Right lobe of liver (tissue), 6 donors: Measurements from ENCODE around the gene TFCP2L1. TPM values are rescaled to one million over a fixed set of nuclear protein-coding genes. Genes with fewer than 3 reads are reported as not detected.

ENCODE experiments used
- ATAC-seq, 4 donors: fragments of 200-7000 bp; cut with Tn5 transposase; one replicate each; pipeline ENCODE4 v1.9.1; 2020; ENCODE audit warnings: mild to moderate bottlenecking in 4 of 4, moderate library complexity in 4 of 4
- DNase-seq, 3 donors: peaks; one replicate each; pipeline ENCODE4 v3.0.0-alpha.2; 2020
- H3K27ac ChIP-seq, 3 donors: fragments of 200-600 bp; one replicate each; pipeline ENCODE4 v1.8.0; 2022
- H3K27me3 ChIP-seq, 2 donors: fragments of 200-600 bp; one replicate each; pipeline ENCODE4 v1.8.0; 2022
- H3K36me3 ChIP-seq, 4 donors: fragments of 200-600 bp; sonication (generic) in 1 of 4; one replicate each; pipeline versions ENCODE4 v1.5.1 to v1.8.0; 2017 to 2022; ENCODE audit warnings: control low read depth in 1 of 4
- H3K4me1 ChIP-seq, 4 donors: fragments of 200-600 bp; sonication (generic) in 1 of 4; one replicate each; pipeline versions ENCODE4 v1.5.1 to v1.8.0; 2017 to 2022; ENCODE audit warnings: control low read depth in 1 of 4
- H3K4me3 ChIP-seq, 3 donors: fragments of 200-600 bp; one replicate each; pipeline ENCODE4 v1.8.0; 2022
- H3K9me3 ChIP-seq, 4 donors: fragments of 200-600 bp; sonication (generic) in 1 of 4; one replicate each; pipeline versions ENCODE4 v1.5.1 to v1.8.0; 2017 to 2022; ENCODE audit warnings: control low read depth in 1 of 4
- POLR2A ChIP-seq: fragments of 450-650 bp; IDR thresholded peaks from one replicate; pipeline ENCODE4 v1.6.1; 2017; ENCODE audit warnings: antibody characterized with exemption, mild to moderate bottlenecking
- WGBS: methylation state at CpG from one replicate; pipeline ENCODE4 v1.1.6; 2018; ENCODE audit warnings: low coverage, low lambda C conversion rate; ENCODE audit not compliant: insufficient coverage; ENCODE audit errors: missing lambda C conversion rate; 5-methylcytosine and 5-hydroxymethylcytosine counted together
- intact Hi-C, 2 donors: fragments of 100-400 bp; cut with DNase I; formaldehyde crosslinking; loops; one replicate each; pipeline versions ENCODE4 v1.11.2 to v1.14.1; 2022
- total RNA-seq, 6 experiments: library from RNA; depleted of rRNA in 2 of 6; stranded (reverse); fragments of >200 nt in 2 of 6; fragmentation: NEBNext Ultra II Directional in 3 of 6; extraction: Animal tissue kit (Norgen Biotek cat#: 25700) in 3 of 6; gene quantifications; one replicate each; pipeline versions ENCODE4 v1.1.0 to v1.2.4, GENCODE V29; 2016 to 2023
- TF ChIP-seq, protein P1 (sequence below), 4 donors: fragments of 200-600 bp in 3 of 4; fragments of 450-650 bp in 1 of 4; IDR thresholded peaks; one replicate each; pipeline versions ENCODE4 v1.5.1 to v1.8.0; 2016 to 2022; ENCODE audit warnings: antibody characterized with exemption in 4 of 4, mild to moderate bottlenecking in 2 of 4
- donor health status: DM: no; HTN: yes; CAD: no.
- donor health status: DM: no; HTN: no; CAD: no.
- donor health status: DM: no; HTN: no; CAD: no.
- donor health status: DM: no; HTN: yes; CAD: no.
- donor health status: DM: no; HTN: yes; CAD: no.

TFCP2L1 gene
- total RNA-seq, 6 experiments from 2014 or later, result 0.26 to 1.7 (median 0.34) TPM

- no peaks in the 10 kb centered on the region for H3K4me1 ChIP-seq
- DNase-seq (no peak), ATAC-seq (no peak)
- H3K9me3 ChIP-seq, result no peaks in the 10 kb centered on the region
- no peaks in the 10 kb centered on the region for H3K27me3 ChIP-seq
- TF ChIP-seq, protein P1, sequence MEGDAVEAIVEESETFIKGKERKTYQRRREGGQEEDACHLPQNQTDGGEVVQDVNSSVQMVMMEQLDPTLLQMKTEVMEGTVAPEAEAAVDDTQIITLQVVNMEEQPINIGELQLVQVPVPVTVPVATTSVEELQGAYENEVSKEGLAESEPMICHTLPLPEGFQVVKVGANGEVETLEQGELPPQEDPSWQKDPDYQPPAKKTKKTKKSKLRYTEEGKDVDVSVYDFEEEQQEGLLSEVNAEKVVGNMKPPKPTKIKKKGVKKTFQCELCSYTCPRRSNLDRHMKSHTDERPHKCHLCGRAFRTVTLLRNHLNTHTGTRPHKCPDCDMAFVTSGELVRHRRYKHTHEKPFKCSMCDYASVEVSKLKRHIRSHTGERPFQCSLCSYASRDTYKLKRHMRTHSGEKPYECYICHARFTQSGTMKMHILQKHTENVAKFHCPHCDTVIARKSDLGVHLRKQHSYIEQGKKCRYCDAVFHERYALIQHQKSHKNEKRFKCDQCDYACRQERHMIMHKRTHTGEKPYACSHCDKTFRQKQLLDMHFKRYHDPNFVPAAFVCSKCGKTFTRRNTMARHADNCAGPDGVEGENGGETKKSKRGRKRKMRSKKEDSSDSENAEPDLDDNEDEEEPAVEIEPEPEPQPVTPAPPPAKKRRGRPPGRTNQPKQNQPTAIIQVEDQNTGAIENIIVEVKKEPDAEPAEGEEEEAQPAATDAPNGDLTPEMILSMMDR (IDR thresholded peaks at IDR 0.05), result no peak
- no peak for TF ChIP-seq POLR2A
- no CpG with 5 or more reads among the region's 1 CpG for WGBS
- H3K27ac ChIP-seq, result no peak overlapping the region
- intact Hi-C loops, result no loop called here
- no peaks in the 10 kb centered on the region for H3K36me3 ChIP-seq
- no peak overlapping the region for H3K4me3 ChIP-seq
Observed at GRCh38 chr2:121220995-121221394, 64.0 kb downstream of the TFCP2L1 start.

GRCh38 chr2:121219866-121220265 is 65.1 kb downstream of the TFCP2L1 start:
- TF ChIP-seq POLR2A, result no peak
- TF ChIP-seq, protein P1 (IDR thresholded peaks at IDR 0.05), result no peak
- no peak overlapping the region for H3K27ac ChIP-seq
- H3K4me1 ChIP-seq, result no peaks in the 10 kb centered on the region
- H3K27me3 ChIP-seq, result no peaks in the 10 kb centered on the region
- intact Hi-C loops, result no loop called here
- H3K36me3 ChIP-seq, result no peaks in the 10 kb centered on the region
- DNase-seq, result no peak
- H3K9me3 ChIP-seq, result no peaks in the 10 kb centered on the region
- no peak for ATAC-seq
- WGBS, result 41% methylated on average over 5 of the region's 5 CpGs
- H3K4me3 ChIP-seq, result no peak overlapping the region

GRCh38 chr2:121218386-121218938 is 66.5 kb downstream of the TFCP2L1 start:
- Histone ChIP-seq H3K9me3 (no peaks in the 10 kb centered on the region), H3K27me3 (no peaks in the 10 kb centered on the region), H3K36me3 (no peaks in the 10 kb centered on the region), H3K4me1 (no peaks in the 10 kb centered on the region), H3K27ac (no peak overlapping the region), H3K4me3 (no peak overlapping the region)
- DNase-seq, result no peak
- intact Hi-C loops, result no loop called here
- peak in 1 of 4 donors; percentile 26 for ATAC-seq
- 67% methylated on average over 1 of the region's 8 CpGs for whole genome bisulfite sequencing
- TF ChIP-seq, protein P1 (IDR thresholded peaks at IDR 0.05), result no peak
- no peak for TF ChIP-seq POLR2A

GRCh38 chr2:121217627-121218026 is 67.4 kb downstream of the TFCP2L1 start:
- no peaks in the 10 kb centered on the region for H3K27me3 ChIP-seq
- WGBS, result 53% methylated on average over 3 of the region's 10 CpGs
- no peak overlapping the region for H3K4me3 ChIP-seq
- no peak overlapping the region for H3K27ac ChIP-seq
- intact Hi-C loops, result no loop called here
- no peaks in the 10 kb centered on the region for H3K4me1 ChIP-seq
- H3K36me3 ChIP-seq, result no peaks in the 10 kb centered on the region
- no peak for TF ChIP-seq POLR2A
- TF ChIP-seq, protein P1 (IDR thresholded peaks at IDR 0.05), result no peak
- ATAC-seq, result no peak
- DNase-seq, result no peak
- H3K9me3 ChIP-seq, result no peaks in the 10 kb centered on the region

DNA sequence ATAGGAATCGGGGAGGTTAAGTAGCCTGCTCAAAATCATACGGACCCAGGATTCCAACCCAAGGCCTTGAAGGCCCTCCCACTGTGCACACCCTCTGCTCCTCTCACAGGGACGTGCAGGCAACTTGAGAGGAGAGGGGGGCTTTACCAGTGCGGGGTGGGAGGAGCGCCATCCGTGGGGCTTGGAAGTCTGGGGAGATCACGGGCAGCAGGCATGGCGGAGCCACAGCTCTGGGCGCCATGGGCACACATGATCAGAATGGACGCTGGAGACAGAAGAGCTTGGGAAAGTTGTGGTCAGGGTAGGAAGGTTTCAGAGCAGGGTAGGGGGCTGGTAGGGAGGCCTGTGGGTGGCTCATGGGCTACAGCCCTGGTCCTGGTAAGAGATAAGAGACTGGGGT is 70.7 kb downstream of the TFCP2L1 start:
- intact Hi-C loops, result no loop called here
- no peaks in the 10 kb centered on the region for H3K36me3 ChIP-seq
- TF ChIP-seq POLR2A, result no peak
- TF ChIP-seq, protein P1 (IDR thresholded peaks at IDR 0.05), result no peak
- no peaks in the 10 kb centered on the region for H3K9me3 ChIP-seq
- WGBS, result 72% methylated on average over 3 of the region's 10 CpGs
- H3K27ac ChIP-seq, result no peak overlapping the region
- H3K4me1 ChIP-seq, result peaks cover 0 to 18% (median 8%) of the 10 kb centered on the region in 4 donors
- no peak for DNase-seq
- no peaks in the 10 kb centered on the region for H3K27me3 ChIP-seq
- ATAC-seq, result no peak
- no peak overlapping the region for H3K4me3 ChIP-seq
